Measurements from ENCODE around the gene CDON.

The CDON gene

GRCh38 chr11:125979511-125979910, 83.2 kb downstream of the CDON start:
- no peaks in the 10 kb centered on the region for H3K27me3 ChIP-seq (ENCODE audit: insufficient read depth, low read depth)
- no peak overlapping the region for H3K4me2 ChIP-seq
- H2AFZ ChIP-seq (ENCODE audit: low read depth) = no peak overlapping the region
- TF ChIP-seq CTCF (conservative IDR thresholded peaks at IDR 0.05; ENCODE audit: low read depth, low read length) = no peak
- no peak overlapping the region for H3K4me3 ChIP-seq (IDR thresholded peaks at IDR 0.05; ENCODE audit: insufficient read depth, low read depth, low read length)
- no peak overlapping the region for H3K9ac ChIP-seq
- no peaks in the 10 kb centered on the region for H3K4me1 ChIP-seq (ENCODE audit: low read depth, poor library complexity, severe bottlenecking)
- no peaks in the 10 kb centered on the region for H3K36me3 ChIP-seq (ENCODE audit: insufficient read depth)
- no peak overlapping the region for H3K27ac ChIP-seq
- no peaks in the 10 kb centered on the region for H3K79me2 ChIP-seq (ENCODE audit: insufficient read depth, low read depth)
- H4K20me1 ChIP-seq (ENCODE audit: insufficient read depth) = no peaks in the 10 kb centered on the region

GRCh38 chr11:125978778-125979407, 83.8 kb downstream of the CDON start:
- TF ChIP-seq CTCF (conservative IDR thresholded peaks at IDR 0.05; ENCODE audit: low read depth, low read length) = no peak
- H3K9ac ChIP-seq = no peak overlapping the region
- H3K27ac ChIP-seq = no peak overlapping the region
- no peak overlapping the region for H3K4me2 ChIP-seq
- no peaks in the 10 kb centered on the region for H4K20me1 ChIP-seq (ENCODE audit: insufficient read depth)
- no peaks in the 10 kb centered on the region for H3K27me3 ChIP-seq (ENCODE audit: insufficient read depth, low read depth)
- no peaks in the 10 kb centered on the region for H3K79me2 ChIP-seq (ENCODE audit: insufficient read depth, low read depth)
- no peak overlapping the region for H2AFZ ChIP-seq (ENCODE audit: low read depth)
- H3K4me1 ChIP-seq (ENCODE audit: low read depth, poor library complexity, severe bottlenecking) = no peaks in the 10 kb centered on the region
- H3K36me3 ChIP-seq (ENCODE audit: insufficient read depth) = no peaks in the 10 kb centered on the region
- no peak overlapping the region for H3K4me3 ChIP-seq (IDR thresholded peaks at IDR 0.05; ENCODE audit: insufficient read depth, low read depth, low read length)

- Histone ChIP-seq H3K27ac (no peak overlapping the region), H3K9ac (no peak overlapping the region), H3K4me2 (no peak overlapping the region), H3K4me1 (ENCODE audit: low read depth, poor library complexity, severe bottlenecking) (no peaks in the 10 kb centered on the region), H4K20me1 (ENCODE audit: insufficient read depth) (no peaks in the 10 kb centered on the region), H3K36me3 (ENCODE audit: insufficient read depth) (no peaks in the 10 kb centered on the region), H2AFZ (ENCODE audit: low read depth) (no peak overlapping the region), H3K27me3 (ENCODE audit: insufficient read depth, low read depth) (no peaks in the 10 kb centered on the region), H3K4me3 (IDR thresholded peaks at IDR 0.05; ENCODE audit: insufficient read depth, low read depth, low read length) (no peak overlapping the region), H3K79me2 (ENCODE audit: insufficient read depth, low read depth) (no peaks in the 10 kb centered on the region)
- no peak for TF ChIP-seq CTCF (conservative IDR thresholded peaks at IDR 0.05; ENCODE audit: low read depth, low read length)
These were observed 84.4 kb downstream of the CDON start for GRCh38 chr11:125978181-125978716.

- Histone ChIP-seq H3K36me3 (ENCODE audit: insufficient read depth) (no peaks in the 10 kb centered on the region), H3K27me3 (ENCODE audit: insufficient read depth, low read depth) (no peaks in the 10 kb centered on the region), H3K27ac (no peak overlapping the region), H4K20me1 (ENCODE audit: insufficient read depth) (no peaks in the 10 kb centered on the region), H3K4me3 (IDR thresholded peaks at IDR 0.05; ENCODE audit: insufficient read depth, low read depth, low read length) (no peak overlapping the region), H3K9ac (no peak overlapping the region), H3K79me2 (ENCODE audit: insufficient read depth, low read depth) (no peaks in the 10 kb centered on the region), H3K4me1 (ENCODE audit: low read depth, poor library complexity, severe bottlenecking) (no peaks in the 10 kb centered on the region), H2AFZ (ENCODE audit: low read depth) (no peak overlapping the region), H3K4me2 (no peak overlapping the region)
- no peak for TF ChIP-seq CTCF (conservative IDR thresholded peaks at IDR 0.05; ENCODE audit: low read depth, low read length)
These were observed 85.3 kb downstream of the CDON start for GRCh38 chr11:125977333-125977732.
